ENCODE results near the gene AGAP1.

DNA sequence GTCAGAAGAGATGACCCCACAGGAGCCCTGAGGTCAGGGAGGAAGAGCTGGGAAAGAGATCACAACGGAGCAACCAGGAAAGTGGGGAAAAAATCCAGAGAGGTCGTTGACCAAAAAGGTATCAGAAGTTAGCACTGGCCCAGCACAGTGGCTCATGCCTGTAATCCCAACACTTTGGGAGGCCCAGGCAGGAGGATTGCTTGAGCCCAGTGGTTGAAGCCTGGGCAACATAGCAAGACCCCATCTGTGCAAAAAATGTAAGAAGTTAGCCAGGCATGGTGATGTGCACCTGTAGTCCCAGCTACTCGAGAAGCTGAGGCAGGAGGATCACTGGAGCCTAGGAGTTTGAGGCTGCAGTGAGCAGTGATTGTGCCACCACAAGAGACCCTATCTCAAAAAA, 552.9 kb downstream of the AGAP1 start:
- TF ChIP-seq, protein P1, sequence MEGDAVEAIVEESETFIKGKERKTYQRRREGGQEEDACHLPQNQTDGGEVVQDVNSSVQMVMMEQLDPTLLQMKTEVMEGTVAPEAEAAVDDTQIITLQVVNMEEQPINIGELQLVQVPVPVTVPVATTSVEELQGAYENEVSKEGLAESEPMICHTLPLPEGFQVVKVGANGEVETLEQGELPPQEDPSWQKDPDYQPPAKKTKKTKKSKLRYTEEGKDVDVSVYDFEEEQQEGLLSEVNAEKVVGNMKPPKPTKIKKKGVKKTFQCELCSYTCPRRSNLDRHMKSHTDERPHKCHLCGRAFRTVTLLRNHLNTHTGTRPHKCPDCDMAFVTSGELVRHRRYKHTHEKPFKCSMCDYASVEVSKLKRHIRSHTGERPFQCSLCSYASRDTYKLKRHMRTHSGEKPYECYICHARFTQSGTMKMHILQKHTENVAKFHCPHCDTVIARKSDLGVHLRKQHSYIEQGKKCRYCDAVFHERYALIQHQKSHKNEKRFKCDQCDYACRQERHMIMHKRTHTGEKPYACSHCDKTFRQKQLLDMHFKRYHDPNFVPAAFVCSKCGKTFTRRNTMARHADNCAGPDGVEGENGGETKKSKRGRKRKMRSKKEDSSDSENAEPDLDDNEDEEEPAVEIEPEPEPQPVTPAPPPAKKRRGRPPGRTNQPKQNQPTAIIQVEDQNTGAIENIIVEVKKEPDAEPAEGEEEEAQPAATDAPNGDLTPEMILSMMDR (IDR thresholded peaks at IDR 0.05 in 8 of 11, conservative IDR thresholded peaks at IDR 0.05 in 3 of 11) = no peak
- TF ChIP-seq POLR2AphosphoS5 (IDR thresholded peaks at IDR 0.05) (no peak), POLR2A (IDR thresholded peaks at IDR 0.05) (no peak)

Measured in spleen (tissue), 7 donors.